Pericardium fibroblast (primary cell): ENCODE measurements around the gene SELP. TPM values are rescaled to one million over a fixed set of nuclear protein-coding genes. Genes with fewer than 3 reads are reported as not detected.

Experiments
- total RNA-seq: library from RNA; depleted of rRNA; stranded (reverse); fragments of >200 nt; gene quantifications from 2 replicates; pipeline ENCODE4 v1.2.3, GENCODE V29; 2015

The SELP gene
- total RNA-seq: 0.58 TPM in 1 of 2 replicates, not detected in the other

GRCh38 chr1:169630006-169630405 lies at the start of gene SELP:
SELP (minus strand) TSS chr1:169630124; CDS start chr1:169630074, 50 bp downstream.

GRCh38 chr1:169586395-169587255 lies 43.3 kb downstream of the SELP start, which contains the start of gene F5:
F5 (minus strand) TSS chr1:169586481; CDS start chr1:169586386, 95 bp downstream.

Other genes starting within 250 kb of the SELP start
- not detected in 2 replicates for gene CCDC181, start 202.7 kb downstream of the SELP start, total RNA-seq
- 8.3 and 11.8 TPM in 2 replicates for gene SLC19A2, start 144.2 kb downstream of the SELP start, total RNA-seq
- not detected in 2 replicates for gene F5, start 43.6 kb downstream of the SELP start, total RNA-seq
- gene SELL, start 81.5 kb upstream of the SELP start, total RNA-seq: 0.26 TPM in 1 of 2 replicates, not detected in the other
- gene SELE, start 104.0 kb upstream of the SELP start, total RNA-seq: not detected in 2 replicates
- 7.7 and 9.3 TPM in 2 replicates for gene METTL18, start 164.8 kb upstream of the SELP start, total RNA-seq